Activated T-cell treated with anti-CD3 and anti-CD28 coated beads, Interleukin-2, amount 50 U/mL, for 24 hours (primary cell): ENCODE data around the gene GPC4.

Source experiments
- DNase-seq: peaks from one replicate; pipeline ENCODE4 v3.0.0-alpha.2; 2020
- H3K27ac Mint-ChIP-seq: 2 replicates; pipeline ENCODE4 v1.8.0; 2020; ENCODE audit warnings: mild to moderate bottlenecking, mixed read lengths
- H3K27me3 Mint-ChIP-seq: 2 replicates; pipeline ENCODE4 v1.8.0; 2020; ENCODE audit warnings: mixed read lengths
- H3K36me3 Mint-ChIP-seq: 2 replicates; pipeline ENCODE4 v1.8.0; 2020; ENCODE audit warnings: low read depth, mixed read lengths
- H3K4me1 Mint-ChIP-seq: 2 replicates; pipeline ENCODE4 v1.8.0; 2020; ENCODE audit warnings: low read depth, mixed read lengths
- H3K4me3 Mint-ChIP-seq: 2 replicates; pipeline ENCODE4 v1.8.0; 2020; ENCODE audit warnings: mild to moderate bottlenecking, moderate library complexity, mixed read lengths
- H3K9me3 Mint-ChIP-seq: 2 replicates; pipeline ENCODE4 v1.8.0; 2020; ENCODE audit warnings: mixed read lengths

Gene GPC4

GRCh38 chrX:133418588-133418987, 3.3 kb upstream of the GPC4 start:
- Mint-ChIP-seq H3K27me3 (peaks cover 71% of the 10 kb centered on the region), H3K4me1 (peaks cover 8% of the 10 kb centered on the region), H3K27ac (no peak overlapping the region), H3K36me3 (no peaks in the 10 kb centered on the region), H3K4me3 (no peak overlapping the region), H3K9me3 (no peaks in the 10 kb centered on the region)
- DNase-seq = no peak

- H3K27ac Mint-ChIP-seq = no peak overlapping the region
- peaks cover 8% of the 10 kb centered on the region for H3K4me1 Mint-ChIP-seq
- peaks cover 81% of the 10 kb centered on the region for H3K27me3 Mint-ChIP-seq
- no peaks in the 10 kb centered on the region for H3K9me3 Mint-ChIP-seq
- no peak overlapping the region for H3K4me3 Mint-ChIP-seq
- no peaks in the 10 kb centered on the region for H3K36me3 Mint-ChIP-seq
- no peak for DNase-seq
These were observed 2.1 kb upstream of the GPC4 start for GRCh38 chrX:133417364-133417763.

DNA sequence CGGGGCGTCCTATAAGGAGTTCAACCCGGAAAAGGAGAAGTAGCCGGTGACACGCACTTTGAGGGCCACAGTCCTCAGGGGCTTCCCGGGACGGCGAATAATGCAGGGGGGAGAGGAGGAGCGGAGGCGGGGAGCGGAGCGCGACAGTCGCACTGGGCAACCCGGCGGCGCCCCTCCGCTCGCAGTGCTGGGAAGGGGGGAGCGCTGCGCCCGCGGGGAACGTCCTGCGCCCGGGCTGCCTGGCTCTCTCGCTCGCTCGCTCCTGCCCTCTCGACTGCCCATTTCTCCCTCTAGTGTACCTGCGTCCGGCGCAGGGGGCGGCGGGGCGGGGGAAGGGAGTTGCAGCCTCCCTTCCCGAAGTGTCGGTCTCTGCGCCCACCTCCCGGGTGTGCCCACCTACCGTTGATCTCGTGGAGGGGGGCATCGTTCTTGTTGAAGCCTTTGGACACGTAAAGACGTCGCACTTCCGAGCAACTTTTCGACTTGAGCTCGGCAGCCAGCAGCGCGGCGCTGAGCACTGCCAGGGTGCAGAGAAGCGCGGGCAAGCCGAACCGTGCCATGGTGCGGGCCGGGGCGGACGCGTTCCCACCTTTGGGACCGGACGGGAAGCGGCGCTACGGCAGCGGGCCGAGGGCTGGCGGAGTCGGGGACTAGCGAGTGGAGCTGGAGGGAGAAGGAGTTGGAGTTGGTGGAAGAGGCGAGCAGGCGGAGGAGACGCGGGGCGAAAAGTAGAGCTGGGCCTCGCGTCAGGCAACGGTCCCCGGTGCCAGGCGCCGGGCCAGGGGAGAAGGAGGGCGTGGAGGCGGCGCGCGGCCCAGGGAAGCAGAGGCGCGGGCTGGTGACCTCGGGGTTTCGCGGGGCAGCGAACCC, 648 bp downstream of the GPC4 start:
- peaks cover 75% of the 10 kb centered on the region for H3K27me3 Mint-ChIP-seq
- no peaks in the 10 kb centered on the region for H3K9me3 Mint-ChIP-seq
- no peak overlapping the region for H3K27ac Mint-ChIP-seq
- H3K36me3 Mint-ChIP-seq = no peaks in the 10 kb centered on the region
- peaks cover 8% of the 10 kb centered on the region for H3K4me1 Mint-ChIP-seq
- no peak for DNase-seq
- H3K4me3 Mint-ChIP-seq = peak overlapping the region; percentile 62

DNA sequence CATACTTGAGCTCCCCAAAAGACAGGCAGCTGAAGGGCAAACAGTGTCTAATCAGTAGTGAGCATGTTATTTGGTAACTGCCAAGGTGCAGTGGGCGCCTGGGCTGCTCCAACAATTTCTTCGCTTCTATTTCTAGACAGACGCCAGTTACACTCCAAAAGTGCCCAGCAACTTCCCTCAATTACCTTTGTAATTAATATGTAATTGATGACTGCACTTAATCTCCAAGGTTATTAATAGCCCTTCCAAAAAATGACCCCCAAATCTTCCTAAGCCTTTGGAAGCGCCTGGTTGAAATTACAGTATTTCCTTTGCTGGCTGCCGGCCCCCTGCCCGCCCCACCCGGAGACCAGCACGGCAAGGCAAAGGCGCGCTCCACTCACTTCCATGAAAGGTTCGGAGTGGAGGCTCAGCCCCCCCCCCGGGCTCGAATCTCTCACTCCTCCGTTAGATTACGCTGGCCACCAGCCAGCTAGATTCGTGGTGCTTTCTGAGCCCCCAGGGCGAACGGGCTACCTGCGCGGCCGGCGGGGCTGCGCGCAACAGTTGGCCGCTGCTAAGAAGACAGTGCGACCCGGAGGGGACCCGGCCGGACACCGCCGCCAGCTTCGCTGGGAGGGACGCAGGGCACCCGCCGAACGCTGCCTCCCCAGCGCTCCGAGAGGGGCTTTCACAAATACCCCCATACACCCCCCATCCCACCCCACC, 1.9 kb downstream of the GPC4 start:
- no peak overlapping the region for H3K27ac Mint-ChIP-seq
- H3K36me3 Mint-ChIP-seq = no peaks in the 10 kb centered on the region
- peaks cover 8% of the 10 kb centered on the region for H3K4me1 Mint-ChIP-seq
- H3K4me3 Mint-ChIP-seq = no peak overlapping the region
- no peaks in the 10 kb centered on the region for H3K9me3 Mint-ChIP-seq
- peaks cover 70% of the 10 kb centered on the region for H3K27me3 Mint-ChIP-seq
- no peak for DNase-seq

GRCh38 chrX:133412665-133413064, 2.6 kb downstream of the GPC4 start:
- Mint-ChIP-seq H3K4me3 (no peak overlapping the region), H3K9me3 (no peaks in the 10 kb centered on the region), H3K4me1 (peaks cover 8% of the 10 kb centered on the region), H3K27ac (no peak overlapping the region), H3K36me3 (no peaks in the 10 kb centered on the region), H3K27me3 (peaks cover 66% of the 10 kb centered on the region)
- no peak for DNase-seq

GRCh38 chrX:133412246-133412645, 3.0 kb downstream of the GPC4 start:
- no peaks in the 10 kb centered on the region for H3K36me3 Mint-ChIP-seq
- no peak for DNase-seq
- no peak overlapping the region for H3K4me3 Mint-ChIP-seq
- H3K4me1 Mint-ChIP-seq = peaks cover 8% of the 10 kb centered on the region
- H3K9me3 Mint-ChIP-seq = no peaks in the 10 kb centered on the region
- H3K27me3 Mint-ChIP-seq = peaks cover 66% of the 10 kb centered on the region
- no peak overlapping the region for H3K27ac Mint-ChIP-seq

GRCh38 chrX:133410550-133410949, 4.7 kb downstream of the GPC4 start:
- H3K4me1 Mint-ChIP-seq = peaks cover 8% of the 10 kb centered on the region
- no peak overlapping the region for H3K4me3 Mint-ChIP-seq
- DNase-seq = no peak
- H3K27me3 Mint-ChIP-seq = peaks cover 60% of the 10 kb centered on the region
- no peak overlapping the region for H3K27ac Mint-ChIP-seq
- H3K36me3 Mint-ChIP-seq = no peaks in the 10 kb centered on the region
- no peaks in the 10 kb centered on the region for H3K9me3 Mint-ChIP-seq

DNA sequence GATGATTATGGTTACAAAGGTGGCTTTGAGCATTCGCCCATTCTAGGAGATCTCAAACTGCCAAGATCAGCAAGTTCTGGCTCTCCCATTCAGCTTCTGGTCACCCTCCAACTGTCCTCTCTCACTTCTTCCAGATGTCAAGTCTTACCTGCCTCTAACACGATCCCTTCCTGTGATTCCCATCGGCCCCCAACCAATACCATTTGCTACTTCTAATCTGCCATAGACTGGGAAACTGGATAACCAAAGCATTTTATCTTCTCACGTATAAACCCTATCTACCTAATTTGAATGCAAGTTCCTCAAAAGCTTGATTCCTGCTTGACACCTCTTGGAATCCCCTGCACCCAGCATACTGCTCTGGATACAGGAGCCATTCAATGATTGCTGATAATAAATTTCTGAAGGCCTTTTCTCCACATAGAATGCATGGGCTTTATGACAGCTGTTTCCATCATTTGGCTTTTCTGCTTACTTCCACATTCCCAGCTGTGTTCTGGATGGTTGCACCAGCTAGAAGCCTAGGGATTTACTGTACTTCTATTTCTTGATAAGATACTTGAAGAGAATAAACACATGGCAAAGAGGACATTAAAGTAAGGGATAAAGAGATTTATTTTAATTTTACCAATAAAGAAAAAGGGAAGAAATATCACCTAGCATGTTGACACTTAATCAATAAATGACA, 9.6 kb downstream of the GPC4 start:
- Mint-ChIP-seq H3K27ac (no peak overlapping the region), H3K4me1 (peaks cover 4% of the 10 kb centered on the region), H3K27me3 (peaks cover 22% of the 10 kb centered on the region), H3K4me3 (no peak overlapping the region), H3K36me3 (no peaks in the 10 kb centered on the region), H3K9me3 (no peaks in the 10 kb centered on the region)
- no peak for DNase-seq

- H3K9me3 Mint-ChIP-seq = no peaks in the 10 kb centered on the region
- no peak overlapping the region for H3K4me3 Mint-ChIP-seq
- peaks cover 19% of the 10 kb centered on the region for H3K27me3 Mint-ChIP-seq
- H3K36me3 Mint-ChIP-seq = no peaks in the 10 kb centered on the region
- DNase-seq = no peak
- no peak overlapping the region for H3K27ac Mint-ChIP-seq
- peaks cover 4% of the 10 kb centered on the region for H3K4me1 Mint-ChIP-seq
These were observed 11.3 kb downstream of the GPC4 start for GRCh38 chrX:133403984-133404383.

- peaks cover 4% of the 10 kb centered on the region for H3K4me1 Mint-ChIP-seq
- no peaks in the 10 kb centered on the region for H3K9me3 Mint-ChIP-seq
- H3K27me3 Mint-ChIP-seq = peaks cover 24% of the 10 kb centered on the region
- no peak for DNase-seq
- no peaks in the 10 kb centered on the region for H3K36me3 Mint-ChIP-seq
- no peak overlapping the region for H3K27ac Mint-ChIP-seq
- H3K4me3 Mint-ChIP-seq = no peak overlapping the region
These were observed 12.3 kb downstream of the GPC4 start for GRCh38 chrX:133402830-133403625.

DNA sequence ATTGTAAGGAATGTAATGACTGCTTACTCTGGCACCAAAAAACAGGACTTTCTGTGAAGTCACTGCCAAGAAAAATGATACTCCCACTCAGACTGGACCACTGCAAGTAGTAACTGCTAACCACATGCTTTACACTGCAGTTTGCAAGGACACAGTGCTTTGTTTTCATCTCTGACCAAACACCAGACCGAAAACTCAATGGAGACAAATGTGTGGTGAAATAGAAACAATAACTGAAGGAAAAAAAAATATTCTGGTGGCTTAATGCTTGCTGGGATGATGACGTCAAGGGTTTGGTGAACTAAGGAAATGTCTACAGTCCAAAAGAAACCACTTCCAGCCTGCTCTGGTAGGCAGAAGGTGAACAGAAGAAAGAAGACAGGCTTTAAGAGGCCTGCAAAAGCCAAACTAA, 13.2 kb downstream of the GPC4 start:
- Mint-ChIP-seq H3K27ac (no peak overlapping the region), H3K9me3 (no peaks in the 10 kb centered on the region), H3K4me1 (peaks cover 4% of the 10 kb centered on the region), H3K4me3 (no peak overlapping the region), H3K36me3 (no peaks in the 10 kb centered on the region), H3K27me3 (peaks cover 14% of the 10 kb centered on the region)
- no peak for DNase-seq

GRCh38 chrX:133401536-133401935, 13.8 kb downstream of the GPC4 start:
- Mint-ChIP-seq H3K27ac (no peak overlapping the region), H3K27me3 (peaks cover 17% of the 10 kb centered on the region), H3K9me3 (no peaks in the 10 kb centered on the region), H3K4me1 (peaks cover 4% of the 10 kb centered on the region), H3K4me3 (no peak overlapping the region), H3K36me3 (no peaks in the 10 kb centered on the region)
- no peak for DNase-seq

DNA sequence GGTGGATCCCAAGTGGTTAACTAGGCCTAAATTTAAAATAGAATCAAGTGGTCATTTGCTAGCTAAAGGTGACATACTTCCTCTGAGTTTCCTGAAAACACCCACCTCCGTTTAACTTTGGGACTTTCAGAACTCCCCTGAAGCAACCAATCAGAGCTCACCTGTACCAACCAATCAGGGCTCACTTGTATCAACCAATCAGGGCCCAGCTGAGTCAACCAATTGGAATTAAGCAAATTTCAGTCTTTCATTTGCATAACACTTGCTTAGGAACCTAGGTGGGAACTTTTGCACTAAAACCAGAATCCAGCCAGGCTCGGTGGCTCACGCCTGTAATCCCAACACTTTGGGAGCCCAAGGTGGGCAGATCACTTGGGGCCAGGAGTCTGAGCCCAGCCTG, 15.9 kb downstream of the GPC4 start:
- Mint-ChIP-seq H3K9me3 (no peaks in the 10 kb centered on the region), H3K27me3 (peaks cover 19% of the 10 kb centered on the region), H3K4me1 (peaks cover 4% of the 10 kb centered on the region), H3K36me3 (no peaks in the 10 kb centered on the region), H3K4me3 (no peak overlapping the region), H3K27ac (no peak overlapping the region)
- DNase-seq = no peak

DNA sequence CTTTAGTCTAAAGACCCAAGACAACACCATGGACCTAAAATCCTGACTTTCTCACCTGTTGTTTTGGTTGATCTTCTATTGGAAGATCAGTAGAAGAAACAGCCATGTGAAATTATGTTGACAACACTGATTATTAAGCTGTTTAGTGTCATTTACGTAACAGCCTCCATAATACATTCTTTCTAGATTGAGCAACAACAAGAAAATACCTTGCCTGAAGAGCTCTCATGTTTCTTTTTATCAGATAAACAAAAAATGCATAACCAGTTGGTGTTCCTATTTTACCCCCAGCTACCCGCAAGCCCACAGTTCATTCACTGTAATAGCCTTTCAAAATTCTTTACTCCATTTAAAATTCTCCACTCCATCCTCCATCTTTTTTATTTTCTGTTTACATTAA, 20.5 kb downstream of the GPC4 start:
- DNase-seq = no peak
- H3K36me3 Mint-ChIP-seq = no peaks in the 10 kb centered on the region
- no peaks in the 10 kb centered on the region for H3K4me1 Mint-ChIP-seq
- H3K27ac Mint-ChIP-seq = no peak overlapping the region
- H3K9me3 Mint-ChIP-seq = no peaks in the 10 kb centered on the region
- H3K27me3 Mint-ChIP-seq = peaks cover 50% of the 10 kb centered on the region
- H3K4me3 Mint-ChIP-seq = no peak overlapping the region
